Trophoblast cell (in vitro differentiated cells and primary cell): ENCODE results near the gene APBB3.

Experiments used
- DNase-seq, 2 donors: peaks; one replicate each; pipeline ENCODE4 v3.0.0-alpha.2; 2016
- H2AFZ ChIP-seq: 2 replicates; pipeline ENCODE4 v1.6.1; 2013; ENCODE audit warnings: low read length, moderate library complexity, mild to moderate bottlenecking; ENCODE audit not compliant: insufficient read depth, poor library complexity
- H2AK5ac ChIP-seq: 2 replicates; pipeline ENCODE4 v1.6.1; 2013; ENCODE audit warnings: mild to moderate bottlenecking, low read length
- H2BK120ac ChIP-seq: 2 replicates; pipeline ENCODE4 v1.6.1; 2013; ENCODE audit warnings: low read length, mild to moderate bottlenecking, moderate library complexity; ENCODE audit not compliant: insufficient read depth, poor library complexity
- H2BK12ac ChIP-seq: 2 replicates; pipeline ENCODE4 v1.6.1; 2013; ENCODE audit warnings: mild to moderate bottlenecking, low read length, moderate library complexity
- H2BK5ac ChIP-seq: 2 replicates; pipeline ENCODE4 v1.6.1; 2013; ENCODE audit warnings: low read length, low read depth, moderate library complexity, mild to moderate bottlenecking; ENCODE audit not compliant: poor library complexity
- H3K14ac ChIP-seq: 2 replicates; pipeline ENCODE4 v1.6.1; 2013; ENCODE audit warnings: mild to moderate bottlenecking, low read length
- H3K18ac ChIP-seq: 2 replicates; pipeline ENCODE4 v1.6.1; 2013; ENCODE audit warnings: mild to moderate bottlenecking, low read length
- H3K23ac ChIP-seq: 2 replicates; pipeline ENCODE4 v1.6.1; 2013; ENCODE audit warnings: low read length
- H3K27ac ChIP-seq: 2 replicates; pipeline ENCODE4 v1.5.1; 2013; ENCODE audit warnings: low read depth, mild to moderate bottlenecking, inconsistent platforms, low read length, moderate library complexity
- H3K27me3 ChIP-seq: 2 replicates; pipeline ENCODE4 v1.6.1; 2013; ENCODE audit warnings: inconsistent platforms, mild to moderate bottlenecking, low read length, moderate library complexity; ENCODE audit not compliant: insufficient read depth
- H3K36me3 ChIP-seq, 2 experiments: 1 replicate in 1 of 2; 2 replicates in 1 of 2; pipeline ENCODE4 v1.6.1; 2013; ENCODE audit warnings: low read length in 2 of 2, mild to moderate bottlenecking in 2 of 2, moderate library complexity in 1 of 2; ENCODE audit not compliant: insufficient read depth in 2 of 2, control insufficient read depth in 1 of 2
- H3K4ac ChIP-seq: 2 replicates; pipeline ENCODE4 v1.6.1; 2013; ENCODE audit warnings: low read depth, mild to moderate bottlenecking, low read length, moderate library complexity
- H3K4me1 ChIP-seq, 2 experiments: 1 replicate in 1 of 2; 2 replicates in 1 of 2; pipeline ENCODE4 v1.6.1; 2013; ENCODE audit warnings: low read length in 2 of 2, mild to moderate bottlenecking in 2 of 2, moderate library complexity in 1 of 2; ENCODE audit not compliant: insufficient read depth in 2 of 2, control insufficient read depth in 1 of 2
- H3K4me2 ChIP-seq: 2 replicates; pipeline ENCODE4 v1.6.1; 2013; ENCODE audit warnings: inconsistent platforms, mild to moderate bottlenecking, low read length, moderate library complexity
- H3K4me3 ChIP-seq: 2 replicates; pipeline ENCODE4 v1.5.1; 2013; ENCODE audit warnings: mild to moderate bottlenecking, low read depth, low read length, inconsistent platforms
- H3K79me1 ChIP-seq: one replicate; pipeline ENCODE4 v1.6.1; 2013; ENCODE audit warnings: low read length
- H3K79me2 ChIP-seq: 2 replicates; pipeline ENCODE4 v1.6.1; 2013; ENCODE audit warnings: low read length, mild to moderate bottlenecking; ENCODE audit not compliant: control insufficient read depth, insufficient read depth, poor library complexity
- H3K9ac ChIP-seq: 2 replicates; pipeline ENCODE4 v1.6.1; 2013; ENCODE audit warnings: mild to moderate bottlenecking, low read length
- H3K9me3 ChIP-seq: 2 replicates; pipeline ENCODE4 v1.6.1; 2013; ENCODE audit warnings: low read depth, mild to moderate bottlenecking, control low read depth, inconsistent platforms, low read length; ENCODE audit not compliant: insufficient read depth
- H4K12ac ChIP-seq: 2 replicates; pipeline ENCODE4 v1.6.1; 2013; ENCODE audit warnings: low read depth, mild to moderate bottlenecking, low read length, moderate library complexity
- H4K8ac ChIP-seq: 2 replicates; pipeline ENCODE4 v1.6.1; 2013; ENCODE audit warnings: low read depth, mild to moderate bottlenecking, low read length, moderate library complexity
- H4K91ac ChIP-seq: one replicate; pipeline ENCODE4 v1.6.1; 2013; ENCODE audit warnings: low read depth, mild to moderate bottlenecking, low read length, moderate library complexity
- WGBS: extraction: QIAGEN DNeasy Blood & Tissue Kit; methylation state at CpG from one replicate; pipeline ENCODE4 v1.1.7; 2013; ENCODE audit warnings: missing lambda C conversion rate; ENCODE audit not compliant: insufficient read length, insufficient coverage; ENCODE audit errors: extremely low coverage; 5-methylcytosine and 5-hydroxymethylcytosine counted together

Gene APBB3

DNA sequence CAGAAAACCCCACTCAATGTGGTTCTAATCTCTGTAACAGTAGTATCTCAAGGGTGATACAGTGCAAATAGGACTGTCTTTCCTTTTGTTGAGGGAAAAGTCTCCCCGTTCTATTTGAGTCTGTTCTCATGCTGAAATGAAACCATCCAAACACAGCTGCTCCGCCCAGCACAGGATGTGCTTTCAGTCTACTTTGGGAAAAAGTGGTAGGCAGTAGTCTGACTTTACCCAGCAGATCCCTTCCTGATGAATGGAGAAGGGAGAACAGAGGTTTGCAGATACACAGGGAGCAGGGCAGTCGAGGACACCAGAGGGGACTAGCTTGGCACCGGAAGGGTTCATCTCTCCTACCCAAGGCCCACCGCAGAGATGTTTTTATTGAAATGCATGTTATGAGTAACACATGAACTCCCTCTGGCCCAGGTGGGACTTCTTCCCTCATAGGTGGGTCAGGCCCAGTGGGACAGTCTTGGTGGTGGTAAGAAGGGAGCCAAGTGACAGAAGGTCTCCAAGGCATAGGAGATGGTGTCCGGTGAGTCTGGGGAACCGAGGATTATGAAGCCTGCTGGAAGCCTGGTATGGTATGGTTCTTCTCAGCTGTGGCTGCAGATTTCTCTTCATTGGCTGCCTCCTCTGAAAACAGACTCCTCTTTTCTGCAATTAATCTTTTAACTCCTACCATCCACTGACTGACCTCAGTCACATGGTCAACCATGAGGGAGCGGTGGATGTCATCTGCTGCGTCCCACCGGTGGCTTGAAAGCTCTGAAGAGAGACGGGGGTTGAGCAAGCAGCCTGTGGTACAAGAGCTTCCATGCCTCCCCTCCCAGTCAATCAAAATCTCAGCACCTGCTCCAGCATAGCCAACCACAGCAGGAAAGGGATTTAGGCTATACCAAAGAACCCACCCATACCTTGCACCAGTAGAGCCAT is 14.0 kb downstream of the APBB3 start:
- Histone ChIP-seq H3K9me3 (no peaks in the 10 kb centered on the region), H3K4ac (no peak overlapping the region), H3K79me2 (no peaks in the 10 kb centered on the region), H4K8ac (no peak overlapping the region), H2BK5ac (no peak overlapping the region), H3K27me3 (no peaks in the 10 kb centered on the region), H3K9ac (no peak overlapping the region), H3K18ac (no peak overlapping the region), H3K4me3 (no peak overlapping the region), H3K36me3 (peaks cover 21 to 32% of the 10 kb centered on the region in 2 experiments), H3K23ac (no peak overlapping the region), H2AK5ac (no peak overlapping the region), H3K14ac (no peak overlapping the region), H3K79me1 (no peaks in the 10 kb centered on the region), H4K91ac (no peak overlapping the region), H2BK12ac (no peak overlapping the region), H2BK120ac (no peak overlapping the region), H3K4me2 (no peak overlapping the region), H2AFZ (no peak overlapping the region), H3K4me1 (peaks cover 10 to 16% of the 10 kb centered on the region in 2 experiments), H3K27ac (no peak overlapping the region), H4K12ac (no peak overlapping the region)
- no peak for DNase-seq
- no CpG with 5 or more reads among the region's 11 CpGs for WGBS

DNA sequence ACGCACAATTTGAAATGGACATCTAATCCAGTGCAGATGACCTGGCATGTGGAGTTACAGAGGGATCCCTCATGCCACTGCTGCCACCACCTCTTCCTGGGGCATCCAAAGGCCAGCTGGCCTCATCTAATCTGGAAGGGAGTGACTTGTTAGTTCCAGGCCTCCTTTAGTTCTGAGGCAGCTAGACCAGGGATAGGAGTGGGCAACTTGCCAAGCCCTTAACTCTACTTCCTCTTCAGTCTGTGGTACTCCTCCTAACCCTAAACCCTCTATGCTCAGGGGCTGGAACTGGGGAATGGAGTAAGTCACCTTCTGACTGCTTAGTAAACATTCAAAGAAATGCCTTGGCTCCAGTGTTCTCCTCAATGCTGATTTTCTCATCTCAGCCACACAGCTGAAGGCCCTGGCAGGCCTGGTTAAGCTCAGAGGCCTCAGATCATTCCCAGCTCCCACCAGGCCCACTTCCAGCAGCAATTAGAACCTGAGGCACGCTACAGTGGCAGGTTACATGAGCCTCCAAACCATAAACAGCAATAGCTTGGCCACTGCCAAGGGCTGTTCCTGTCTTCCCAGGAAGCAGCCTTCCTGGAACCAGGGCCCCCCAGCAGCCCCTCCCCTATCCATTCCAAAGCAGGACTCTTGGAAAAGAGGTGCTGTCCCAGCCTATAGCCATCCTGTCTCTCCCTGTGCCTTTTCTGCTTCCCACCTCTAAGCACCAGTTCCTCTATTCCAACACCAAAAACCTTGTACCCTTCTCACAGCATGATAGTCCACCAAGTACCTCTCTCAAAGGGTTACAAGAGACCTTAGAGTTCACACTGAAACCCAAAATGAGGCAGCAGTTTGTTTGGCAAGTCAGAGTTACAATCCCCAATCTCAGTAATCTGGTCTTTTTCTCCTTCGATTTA is 14.9 kb downstream of the APBB3 start:
- H3K9me3 ChIP-seq, result no peaks in the 10 kb centered on the region
- H4K12ac ChIP-seq, result no peak overlapping the region
- H3K36me3 ChIP-seq, result peaks cover 23 to 32% of the 10 kb centered on the region in 2 experiments
- H3K4ac ChIP-seq, result no peak overlapping the region
- no peak overlapping the region for H2BK5ac ChIP-seq
- no peak overlapping the region for H2BK12ac ChIP-seq
- no peaks in the 10 kb centered on the region for H3K79me1 ChIP-seq
- no peaks in the 10 kb centered on the region for H3K27me3 ChIP-seq
- no CpG with 5 or more reads among the region's 3 CpGs for WGBS
- no peak overlapping the region for H3K4me2 ChIP-seq
- H4K8ac ChIP-seq, result no peak overlapping the region
- no peak overlapping the region for H3K18ac ChIP-seq
- no peak overlapping the region for H2BK120ac ChIP-seq
- peak in 1 of 2 donors; percentile 18 for DNase-seq
- H3K23ac ChIP-seq, result no peak overlapping the region
- no peak overlapping the region for H4K91ac ChIP-seq
- H3K27ac ChIP-seq, result no peak overlapping the region
- H2AFZ ChIP-seq, result no peak overlapping the region
- H3K79me2 ChIP-seq, result no peaks in the 10 kb centered on the region
- no peak overlapping the region for H2AK5ac ChIP-seq
- H3K9ac ChIP-seq, result no peak overlapping the region
- no peak overlapping the region for H3K14ac ChIP-seq
- H3K4me1 ChIP-seq, result peaks cover 10 to 16% of the 10 kb centered on the region in 2 experiments
- H3K4me3 ChIP-seq, result no peak overlapping the region

GRCh38 chr5:140548791-140549190 is 15.6 kb downstream of the APBB3 start:
- no peak overlapping the region for H3K18ac ChIP-seq
- H2BK5ac ChIP-seq, result no peak overlapping the region
- H3K79me1 ChIP-seq, result no peaks in the 10 kb centered on the region

GRCh38 chr5:140548300-140548688 is 16.1 kb downstream of the APBB3 start:
- Histone ChIP-seq H3K27ac (no peak overlapping the region), H2AK5ac (no peak overlapping the region), H2BK12ac (no peak overlapping the region), H4K8ac (no peak overlapping the region), H3K79me1 (no peaks in the 10 kb centered on the region), H3K9me3 (no peaks in the 10 kb centered on the region), H3K27me3 (no peaks in the 10 kb centered on the region), H3K36me3 (peaks cover 23 to 33% of the 10 kb centered on the region in 2 experiments), H3K18ac (no peak overlapping the region), H2BK120ac (no peak overlapping the region), H4K91ac (no peak overlapping the region), H3K4me3 (no peak overlapping the region), H4K12ac (no peak overlapping the region), H3K4ac (no peak overlapping the region), H3K4me1 (peaks cover 10 to 16% of the 10 kb centered on the region in 2 experiments), H3K4me2 (peak overlapping the region; percentile 94), H3K9ac (peak overlapping the region; percentile 14), H3K79me2 (no peaks in the 10 kb centered on the region), H3K23ac (no peak overlapping the region), H2AFZ (no peak overlapping the region), H3K14ac (no peak overlapping the region), H2BK5ac (no peak overlapping the region)
- WGBS, result no CpG with 5 or more reads among the region's 5 CpGs
- DNase-seq, result no peak

More at GRCh38 chr5:140548791-140549190, 15.6 kb downstream of the APBB3 start:
- no peak for DNase-seq
- H3K4me1 ChIP-seq, result peaks cover 10 to 16% of the 10 kb centered on the region in 2 experiments
- H2AK5ac ChIP-seq, result no peak overlapping the region
- H3K4me3 ChIP-seq, result no peak overlapping the region
- no peak overlapping the region for H3K4me2 ChIP-seq
- no peak overlapping the region for H2BK120ac ChIP-seq
- H3K4ac ChIP-seq, result no peak overlapping the region
- no peak overlapping the region for H3K23ac ChIP-seq
- no peak overlapping the region for H2BK12ac ChIP-seq
- no peak overlapping the region for H3K14ac ChIP-seq
- H3K36me3 ChIP-seq, result peaks cover 23 to 33% of the 10 kb centered on the region in 2 experiments
- no peak overlapping the region for H2AFZ ChIP-seq
- no peaks in the 10 kb centered on the region for H3K27me3 ChIP-seq
- no peak overlapping the region for H4K91ac ChIP-seq
- no peak overlapping the region for H4K8ac ChIP-seq
- H3K9ac ChIP-seq, result no peak overlapping the region
- no peak overlapping the region for H4K12ac ChIP-seq
- H3K9me3 ChIP-seq, result no peaks in the 10 kb centered on the region
- H3K27ac ChIP-seq, result no peak overlapping the region
- no CpG with 5 or more reads among the region's 7 CpGs for WGBS
- H3K79me2 ChIP-seq, result no peaks in the 10 kb centered on the region
